Measurements from ENCODE around the gene HSPB7. TPM values are rescaled to one million over a fixed set of nuclear protein-coding genes. Genes with fewer than 3 reads are reported as not detected.

The HSPB7 gene
- total and polyA plus RNA-seq, 2 of the 8 experiments (the other 6 are each of a cell fraction or from before 2014, with no cell fraction given): not detected

DNA sequence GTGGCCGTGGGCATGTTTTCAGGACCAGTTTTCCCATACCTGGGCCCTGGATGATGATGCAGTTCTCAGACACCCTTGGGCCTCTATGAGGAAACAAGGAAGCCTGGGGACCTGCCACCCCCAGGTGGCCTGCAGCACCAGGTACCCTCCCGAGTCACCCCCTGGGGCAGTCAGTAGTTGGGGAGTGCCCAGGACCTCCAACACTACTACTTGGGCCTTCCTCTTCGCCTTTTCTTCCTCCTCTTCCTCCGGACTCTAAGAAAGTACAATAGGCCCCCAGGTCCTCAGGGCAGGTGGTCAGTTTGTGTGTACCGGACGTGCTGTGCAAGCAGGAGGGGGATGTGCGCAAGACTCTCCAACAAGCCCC lies 25.7 kb downstream of the HSPB7 start:
- H2BK12ac ChIP-seq (ENCODE audit: low read depth, low read length): no peak overlapping the region
- no peak overlapping the region for H2AFZ ChIP-seq (ENCODE audit: low read length)
- no peak for TF ChIP-seq CEBPB (IDR thresholded peaks at IDR 0.05; ENCODE audit: low read depth, low read length)
- TF ChIP-seq YY1 (IDR thresholded peaks at IDR 0.05; ENCODE audit: low read depth, low read length): no peak
- no peak for TF ChIP-seq NRF1 (IDR thresholded peaks at IDR 0.05; ENCODE audit: low read depth, low read length)
- TF ChIP-seq RXRA (IDR thresholded peaks at IDR 0.05; ENCODE audit: insufficient read depth, low read depth, low read length): no peak
- TF ChIP-seq RBBP5 (IDR thresholded peaks at IDR 0.05; ENCODE audit: borderline replicate concordance, low read depth, low read length): no peak
- no peak for TF ChIP-seq RFX5 (IDR thresholded peaks at IDR 0.05; ENCODE audit: borderline replicate concordance, low read depth, low read length)
- TF ChIP-seq RNF2 (IDR thresholded peaks at IDR 0.05; ENCODE audit: borderline replicate concordance, low read depth, low read length, missing control alignments, poor library complexity, severe bottlenecking): no peak
- TF ChIP-seq POLR2AphosphoS5 (IDR thresholded peaks at IDR 0.05; ENCODE audit: low read depth, low read length): no peak
- TF ChIP-seq BACH1 (IDR thresholded peaks at IDR 0.05; ENCODE audit: low read length): no peak
- no peak for TF ChIP-seq KDM1A (IDR thresholded peaks at IDR 0.05; ENCODE audit: borderline replicate concordance, low read length)
- TF ChIP-seq SIX5 (IDR thresholded peaks at IDR 0.05; ENCODE audit: low read depth, low read length): no peak
- TF ChIP-seq, protein P1, sequence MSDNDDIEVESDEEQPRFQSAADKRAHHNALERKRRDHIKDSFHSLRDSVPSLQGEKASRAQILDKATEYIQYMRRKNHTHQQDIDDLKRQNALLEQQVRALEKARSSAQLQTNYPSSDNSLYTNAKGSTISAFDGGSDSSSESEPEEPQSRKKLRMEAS (IDR thresholded peaks at IDR 0.05): no peak
- TF ChIP-seq HDAC2 (IDR thresholded peaks at IDR 0.05; ENCODE audit: borderline replicate concordance in 1 of 2, low read depth in 2 of 2, low read length in 2 of 2): no peak
- TF ChIP-seq NANOG (IDR thresholded peaks at IDR 0.05; ENCODE audit: insufficient read depth, low read depth, low read length, poor library complexity, severe bottlenecking): no peak
- no peaks in the 10 kb centered on the region for H3K4me1 ChIP-seq (replicated peaks in 1 of 4; ENCODE audit: control insufficient read depth in 3 of 4, insufficient read depth in 4 of 4, low read length in 3 of 4)
- no peaks in the 10 kb centered on the region for H3K27me3 ChIP-seq (replicated peaks in 1 of 4; ENCODE audit: control insufficient read depth in 3 of 4, extremely low read depth in 1 of 4, insufficient read depth in 3 of 4, low read length in 3 of 4)
- H4K8ac ChIP-seq (ENCODE audit: extremely low read depth, insufficient read depth, low read length): no peak overlapping the region
- DNase-seq (ENCODE audit: low read depth in 1 of 2, low spot score in 2 of 2): no peak
- no peaks in the 10 kb centered on the region for H3K36me3 ChIP-seq (ENCODE audit: control insufficient read depth in 2 of 4, insufficient read depth in 4 of 4, low read length in 3 of 4)
- WGBS, 2 experiments (ENCODE audit: extremely low coverage in 1 of 2, insufficient coverage in 1 of 2, insufficient read length in 1 of 2, insufficient replicate concordance in 2 of 2, low coverage in 1 of 2, low lambda C conversion rate in 2 of 2, missing lambda C conversion rate in 1 of 2): 87% methylated on average over 7 of the region's 7 CpGs; no CpG with 5 or more reads in 1 of the 2 experiments
- H3K14ac ChIP-seq (ENCODE audit: insufficient read length): no peak overlapping the region
- no peak overlapping the region for H3K18ac ChIP-seq (ENCODE audit: extremely low read depth, low read length)
- H3K79me2 ChIP-seq (ENCODE audit: control insufficient read depth in 1 of 2, insufficient read depth in 2 of 2, low read length in 2 of 2): no peaks in the 10 kb centered on the region
- H3K9me3 ChIP-seq (ENCODE audit: insufficient read depth in 2 of 2, low read depth in 1 of 2, low read length in 1 of 2): no peaks in the 10 kb centered on the region
- ChIA-PET CTCF (ENCODE audit: partially characterized antibody) (no interaction called here), POLR2A (ENCODE audit: partially characterized antibody) (no interaction called here)
- H2BK20ac ChIP-seq (ENCODE audit: low read length): no peak overlapping the region
- H3K4me2 ChIP-seq (ENCODE audit: insufficient read depth in 1 of 2, low read depth in 2 of 2, low read length in 2 of 2): no peak overlapping the region
- no peak overlapping the region for H3K4ac ChIP-seq (replicated peaks; ENCODE audit: insufficient read length, low read depth, low read length)
- no peak overlapping the region for H4K91ac ChIP-seq (replicated peaks; ENCODE audit: insufficient read length, low read length)
- H3K23ac ChIP-seq (ENCODE audit: insufficient read length): no peak overlapping the region
- H4K20me1 ChIP-seq (replicated peaks in 1 of 2; ENCODE audit: control insufficient read depth in 1 of 2, insufficient read depth in 2 of 2, low read length in 2 of 2): peaks cover 0 to 3% of the 10 kb centered on the region in 2 experiments
- no peak overlapping the region for H2BK5ac ChIP-seq (ENCODE audit: low read depth, low read length)
- FAIRE-seq: no peak
- no peak overlapping the region for H2BK120ac ChIP-seq (replicated peaks; ENCODE audit: low read depth, low read length)
- H3K4me3 ChIP-seq (ENCODE audit: extremely low read depth in 1 of 4, insufficient read depth in 2 of 4, low read depth in 3 of 4, low read length in 4 of 4): no peak overlapping the region
- H3K79me1 ChIP-seq (ENCODE audit: low read depth, low read length): no peaks in the 10 kb centered on the region
- no peak overlapping the region for H3K27ac ChIP-seq (ENCODE audit: low read depth, low read length)
- H3K23me2 ChIP-seq (ENCODE audit: low read depth, low read length): no peaks in the 10 kb centered on the region
- H2BK15ac ChIP-seq (ENCODE audit: low read length): no peak overlapping the region
- H4K5ac ChIP-seq (ENCODE audit: insufficient read length, low read depth, low read length): no peak overlapping the region
- no peak overlapping the region for H3K9ac ChIP-seq (replicated peaks in 1 of 4; ENCODE audit: extremely low read depth in 1 of 4, low read depth in 3 of 4, low read length in 3 of 4)
- H3K56ac ChIP-seq (replicated peaks; ENCODE audit: insufficient read length, low read depth, low read length): no peak overlapping the region
- H2AK5ac ChIP-seq (ENCODE audit: low read depth, low read length): no peak overlapping the region
